ENCODE data around the gene ZNF598.

The ZNF598 gene

GRCh38 chr16:2009791-2010510 lies at the start of gene ZNF598:
Gene ZNF598, minus strand, starts transcription at chr16:2009821.
- peak; percentile 56 to 69 for DNase-seq (ENCODE audit: low read depth in 2 of 2)

GRCh38 chr16:2058872-2059271 lies 49.3 kb upstream of the ZNF598 start:
- DNase-seq (ENCODE audit: low read depth in 2 of 2), result no peak

GRCh38 chr16:2058420-2058819 lies 48.8 kb upstream of the ZNF598 start:
- DNase-seq (ENCODE audit: low read depth in 2 of 2), result no peak

- DNase-seq (ENCODE audit: low read depth in 2 of 2), result no peak
These were observed 47.8 kb upstream of the ZNF598 start for GRCh38 chr16:2057438-2057837.

GRCh38 chr16:2056681-2057407 lies 47.2 kb upstream of the ZNF598 start:
- no peak for DNase-seq (ENCODE audit: low read depth in 2 of 2)

- DNase-seq (ENCODE audit: low read depth in 2 of 2), result no peak
These were observed 46.5 kb upstream of the ZNF598 start for GRCh38 chr16:2056077-2056476.

- no peak for DNase-seq (ENCODE audit: low read depth in 2 of 2)
These were observed 45.1 kb upstream of the ZNF598 start for GRCh38 chr16:2054543-2055245.

GRCh38 chr16:2053897-2054296 lies 44.3 kb upstream of the ZNF598 start:
- DNase-seq (ENCODE audit: low read depth in 2 of 2), result no peak

GRCh38 chr16:2053211-2053610 lies 43.6 kb upstream of the ZNF598 start:
- no peak for DNase-seq (ENCODE audit: low read depth in 2 of 2)

- DNase-seq (ENCODE audit: low read depth in 2 of 2), result no peak
These were observed 38.5 kb upstream of the ZNF598 start for GRCh38 chr16:2048116-2048543.

- DNase-seq (ENCODE audit: low read depth in 2 of 2), result peak; percentile 92 to 94
These were observed 37.9 kb upstream of the ZNF598 start, which contains the start of the genes NTHL1 and TSC2 for GRCh38 chr16:2047330-2048115. Gene NTHL1, minus strand, starts transcription at chr16:2047834. Its CDS starts 11 bp downstream, at chr16:2047823. Gene TSC2, plus strand, starts transcription at chr16:2047985. Its CDS starts 631 bp downstream, at chr16:2048616.

- DNase-seq (ENCODE audit: low read depth in 2 of 2), result no peak
These were observed 37.3 kb upstream of the ZNF598 start for GRCh38 chr16:2046893-2047329.

- no peak for DNase-seq (ENCODE audit: low read depth in 2 of 2)
These were observed 36.6 kb upstream of the ZNF598 start for GRCh38 chr16:2045965-2046892.

- DNase-seq (ENCODE audit: low read depth in 2 of 2), result no peak
These were observed 34.9 kb upstream of the ZNF598 start for GRCh38 chr16:2044541-2044940.

GRCh38 chr16:2043667-2044451 lies 34.2 kb upstream of the ZNF598 start:
- no peak for DNase-seq (ENCODE audit: low read depth in 2 of 2)

GRCh38 chr16:2042986-2043666 lies 33.5 kb upstream of the ZNF598 start:
- DNase-seq (ENCODE audit: low read depth in 2 of 2), result no peak

GRCh38 chr16:2042171-2042985 lies 32.8 kb upstream of the ZNF598 start:
- DNase-seq (ENCODE audit: low read depth in 2 of 2), result no peak
